ENCODE results near the gene CALCB.

The CALCB gene

GRCh38 chr11:15074206-15075161 is 1.1 kb downstream of the CALCB start (continued):
- TF ChIP-seq PRDM6 (tag by site-specific recombination; IDR thresholded peaks at IDR 0.05) (no peak), ZNF169 (tag by site-specific recombination; IDR thresholded peaks at IDR 0.05) (no peak), SCRT2 (tag by site-specific recombination; IDR thresholded peaks at IDR 0.05) (peak; percentile 99), REPIN1 (tag by site-specific recombination; IDR thresholded peaks at IDR 0.05; ENCODE audit: low read depth) (no peak), EGR2 (tag by site-specific recombination; IDR thresholded peaks at IDR 0.05; ENCODE audit: low read depth) (no peak), ZIC2 (tag by site-specific recombination; IDR thresholded peaks at IDR 0.05) (peak; percentile 38; the same call in 1 of the 2 replicates)

GRCh38 chr11:15075162-15075526 is 1.8 kb downstream of the CALCB start:
- Histone ChIP-seq H3K9me3 (ENCODE audit: control insufficient read depth, insufficient read depth, low read depth, low read length) (no peaks in the 10 kb centered on the region), H3K4me1 (ENCODE audit: control insufficient read depth, insufficient read depth, low read length) (no peaks in the 10 kb centered on the region), H3K27ac (ENCODE audit: extremely low read depth, low read depth, low read length) (no peak overlapping the region), H3K36me3 (ENCODE audit: control insufficient read depth in 2 of 2, insufficient read depth in 1 of 2, low read length in 2 of 2) (no peaks in the 10 kb centered on the region), H3K4me3 (ENCODE audit: low read depth, low read length) (no peak overlapping the region)
- ChIA-PET POLR2A (interaction anchor here (2.8 kb wide), 1 partner anchor 167 kb away, joined by 12 read pairs; no protein-coding TSS in a partner anchor), CTCF (interaction anchor here (0.6 to 6.4 kb wide), 48 partner anchors 10 to 553 kb away, joined by 3 to 143 read pairs (median 5); partner anchors contain the start of gene CYP2R1)
- TF ChIP-seq ZNF654 (tag by site-specific recombination; IDR thresholded peaks at IDR 0.05; ENCODE audit: low read depth) (no peak), SCRT1 (tag by site-specific recombination; IDR thresholded peaks at IDR 0.05; ENCODE audit: borderline replicate concordance) (no peak), ZNF580 (tag by site-specific recombination; IDR thresholded peaks at IDR 0.05) (no peak), ZBTB1 (tag by site-specific recombination; IDR thresholded peaks at IDR 0.05) (no peak), ZBTB11 (tag by site-specific recombination; conservative IDR thresholded peaks at IDR 0.05; ENCODE audit: low read depth) (no peak), ZNF544 (tag by site-specific recombination; IDR thresholded peaks at IDR 0.05) (no peak), ZNF747 (tag by site-specific recombination; IDR thresholded peaks at IDR 0.05) (no peak), ZNF623 (tag by site-specific recombination; IDR thresholded peaks at IDR 0.05) (no peak), ZSCAN4 (tag by site-specific recombination; IDR thresholded peaks at IDR 0.05) (no peak), ZNF555 (tag by site-specific recombination; conservative IDR thresholded peaks at IDR 0.05) (no peak)

Data from HEK293 (cell line).